NB4 (cell line): ENCODE results near the gene OR8B2.

ENCODE experiments used
- CTCF ChIP-seq: IDR thresholded peaks from one replicate; pipeline ENCODE4 v1.5.1; 2012; ENCODE audit warnings: low read depth, low read length
- POLR2A ChIP-seq: IDR thresholded peaks from 2 replicates; pipeline ENCODE4 v1.6.1; 2011; ENCODE audit warnings: mild to moderate bottlenecking; ENCODE audit not compliant: insufficient read length; ENCODE audit errors: extremely low read depth

- TF ChIP-seq CTCF (no peak), POLR2A (no peak)
These were observed 44.7 kb downstream of the OR8B2 start for GRCh38 chr11:124339396-124340141.
